ENCODE results near the gene ELMO3. TPM values are rescaled to one million over a fixed set of nuclear protein-coding genes. Genes with fewer than 3 reads are reported as not detected.

The ELMO3 gene
- total RNA-seq, 2 donors from 2014 or later, result 24.1 to 40.5 TPM

DNA sequence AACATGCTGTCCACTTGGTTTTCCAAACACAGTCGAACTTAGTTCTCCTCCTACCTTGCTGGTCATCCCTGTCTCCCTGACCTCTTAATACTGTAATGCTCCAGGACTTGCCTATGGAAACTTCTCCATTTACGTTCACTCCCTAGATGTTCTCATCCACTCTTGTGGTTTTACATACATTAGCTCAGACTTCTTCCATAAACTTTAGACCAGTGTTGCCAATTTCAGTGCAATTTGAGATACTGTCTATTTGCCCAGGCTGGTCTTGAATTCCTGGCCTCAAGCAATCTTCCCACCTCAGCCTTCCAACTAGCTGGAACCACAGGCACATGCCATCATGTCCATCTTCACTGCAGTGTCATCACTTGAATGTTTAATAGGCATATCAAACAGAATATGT is 16.6 kb upstream of the ELMO3 start:
- no peak for TF ChIP-seq POLR2A (IDR thresholded peaks at IDR 0.05)
- TF ChIP-seq, protein P1, sequence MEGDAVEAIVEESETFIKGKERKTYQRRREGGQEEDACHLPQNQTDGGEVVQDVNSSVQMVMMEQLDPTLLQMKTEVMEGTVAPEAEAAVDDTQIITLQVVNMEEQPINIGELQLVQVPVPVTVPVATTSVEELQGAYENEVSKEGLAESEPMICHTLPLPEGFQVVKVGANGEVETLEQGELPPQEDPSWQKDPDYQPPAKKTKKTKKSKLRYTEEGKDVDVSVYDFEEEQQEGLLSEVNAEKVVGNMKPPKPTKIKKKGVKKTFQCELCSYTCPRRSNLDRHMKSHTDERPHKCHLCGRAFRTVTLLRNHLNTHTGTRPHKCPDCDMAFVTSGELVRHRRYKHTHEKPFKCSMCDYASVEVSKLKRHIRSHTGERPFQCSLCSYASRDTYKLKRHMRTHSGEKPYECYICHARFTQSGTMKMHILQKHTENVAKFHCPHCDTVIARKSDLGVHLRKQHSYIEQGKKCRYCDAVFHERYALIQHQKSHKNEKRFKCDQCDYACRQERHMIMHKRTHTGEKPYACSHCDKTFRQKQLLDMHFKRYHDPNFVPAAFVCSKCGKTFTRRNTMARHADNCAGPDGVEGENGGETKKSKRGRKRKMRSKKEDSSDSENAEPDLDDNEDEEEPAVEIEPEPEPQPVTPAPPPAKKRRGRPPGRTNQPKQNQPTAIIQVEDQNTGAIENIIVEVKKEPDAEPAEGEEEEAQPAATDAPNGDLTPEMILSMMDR (IDR thresholded peaks at IDR 0.05), result no peak
- intact Hi-C loops (cut with DNase I), result loop anchor here (10.0 kb wide), 1 partner anchor 207 kb away; no protein-coding TSS in a partner anchor
- Histone ChIP-seq H3K27ac (no peak overlapping the region), H3K4me1 (peaks cover 44% of the 10 kb centered on the region), H3K27me3 (no peaks in the 10 kb centered on the region), H3K4me3 (no peak overlapping the region), H3K9me3 (no peaks in the 10 kb centered on the region), H3K36me3 (replicated peaks in 1 of 2; ENCODE audit: insufficient read depth in 1 of 2, low read depth in 2 of 2) (no peaks in the 10 kb centered on the region)
- 76 to 85% methylated on average over 2 of the region's 2 CpGs for WGBS, 2 donors
- no peak for ATAC-seq
- DNase-seq, result no peak

DNA sequence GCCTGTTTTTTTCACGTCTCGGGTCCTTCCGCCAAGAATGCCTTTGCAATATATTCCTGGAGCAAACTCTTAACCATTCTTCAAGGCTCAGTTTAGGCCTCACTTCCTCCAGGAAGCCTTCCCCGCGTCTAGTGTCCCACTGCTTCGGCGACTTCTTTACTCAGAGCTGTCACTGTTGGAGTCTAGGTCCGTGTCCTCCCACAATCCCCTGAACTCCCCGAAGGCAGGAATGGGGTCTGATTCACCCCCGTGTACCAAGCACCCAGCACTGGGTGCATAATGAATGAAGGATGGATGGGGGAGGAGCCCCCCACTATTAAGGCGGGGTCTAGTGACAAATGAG is 15.7 kb upstream of the ELMO3 start:
- no peak for TF ChIP-seq POLR2A (IDR thresholded peaks at IDR 0.05)
- TF ChIP-seq, protein P1 (IDR thresholded peaks at IDR 0.05), result no peak
- 6 to 8% methylated on average over 11 of the region's 11 CpGs for WGBS, 2 donors
- H3K27ac ChIP-seq, result peak overlapping the region in 3 of 4 donors; percentile 95 to 96 (median 96)
- no peak overlapping the region for H3K4me3 ChIP-seq
- no peaks in the 10 kb centered on the region for H3K9me3 ChIP-seq
- no peaks in the 10 kb centered on the region for H3K27me3 ChIP-seq
- no peaks in the 10 kb centered on the region for H3K36me3 ChIP-seq (replicated peaks in 1 of 2; ENCODE audit: insufficient read depth in 1 of 2, low read depth in 2 of 2)
- DNase-seq (no peak), ATAC-seq (no peak)
- intact Hi-C loops (cut with DNase I), result loop anchor here (10.0 kb wide), 1 partner anchor 208 kb away; no protein-coding TSS in a partner anchor
- H3K4me1 ChIP-seq, result peaks cover 36% of the 10 kb centered on the region

DNA sequence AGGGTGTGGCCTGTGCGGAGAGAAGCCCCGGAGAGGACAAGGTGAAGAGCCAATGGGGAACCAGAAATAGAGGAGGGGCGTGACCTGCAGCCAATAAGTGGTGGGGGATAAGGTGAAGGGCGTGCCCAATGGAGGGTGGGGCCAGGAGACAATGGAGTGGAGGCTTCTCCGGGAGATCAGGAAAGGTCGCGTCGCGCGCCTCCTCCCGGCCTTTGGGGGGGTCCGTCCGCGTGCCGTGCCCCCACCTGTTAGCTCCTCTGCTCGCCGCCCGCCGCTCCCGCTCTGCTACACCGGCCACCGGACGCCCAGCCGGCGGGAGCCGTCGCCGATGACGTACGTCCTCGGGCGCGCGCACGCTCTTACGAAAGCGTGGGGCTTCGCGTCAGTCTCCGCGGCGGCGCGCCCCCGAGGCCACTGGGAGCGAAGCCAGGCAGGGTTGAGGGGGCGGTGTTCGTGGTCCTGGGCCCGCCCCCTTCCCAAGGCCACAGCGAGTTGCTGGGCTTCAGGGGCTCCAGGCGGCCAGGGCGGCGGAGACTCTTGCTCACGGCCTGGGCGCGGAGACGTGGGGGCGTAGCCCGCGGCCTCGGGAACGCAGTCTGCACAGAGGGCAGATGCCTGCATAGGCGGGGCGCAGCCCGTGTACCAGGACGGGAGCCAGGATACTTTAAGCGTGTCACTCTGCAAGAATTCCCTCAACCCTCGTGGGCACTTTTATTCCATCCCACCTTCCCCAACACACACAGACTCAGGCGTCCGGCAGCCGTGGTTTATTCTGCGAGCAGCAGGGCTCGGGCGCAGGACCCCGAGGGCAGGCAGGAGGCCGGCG is 15.1 kb upstream of the ELMO3 start, which contains the start of gene MATCAP1:
MATCAP1 (minus strand) TSS at position 337 of the 826 bp plus-strand sequence. CDS start 3,353 bp downstream, outside the sequence.
- peak within 1 kb of the TSS; percentile 49 to 68 for H3K4me3 ChIP-seq
- DNase-seq, result peak; percentile 92 to 98 (median 96)
- peaks cover 30% of the 10 kb centered on the region for H3K4me1 ChIP-seq
- H3K27me3 ChIP-seq, result no peaks in the 10 kb centered on the region
- H3K36me3 ChIP-seq (replicated peaks in 1 of 2; ENCODE audit: insufficient read depth in 1 of 2, low read depth in 2 of 2), result no peaks in the 10 kb centered on the region
- peak within 1 kb of the TSS; percentile 92 to 96 (median 96) for H3K27ac ChIP-seq
- TF ChIP-seq, protein P1 (IDR thresholded peaks at IDR 0.05), result peak in 2 of 7 experiments; percentile 1 to 13
- peak; percentile 44 to 71 (median 71) for TF ChIP-seq POLR2A (IDR thresholded peaks at IDR 0.05)
- H3K9me3 ChIP-seq, result no peaks in the 10 kb centered on the region
- WGBS, 2 donors, result 0% methylated on average over 4 to 69 of the region's 77 CpGs
- intact Hi-C loops (cut with DNase I), result loop anchor here (10.0 kb wide), 1 partner anchor 209 kb away; no protein-coding TSS in a partner anchor
- ATAC-seq, result peak; percentile 93

DNA sequence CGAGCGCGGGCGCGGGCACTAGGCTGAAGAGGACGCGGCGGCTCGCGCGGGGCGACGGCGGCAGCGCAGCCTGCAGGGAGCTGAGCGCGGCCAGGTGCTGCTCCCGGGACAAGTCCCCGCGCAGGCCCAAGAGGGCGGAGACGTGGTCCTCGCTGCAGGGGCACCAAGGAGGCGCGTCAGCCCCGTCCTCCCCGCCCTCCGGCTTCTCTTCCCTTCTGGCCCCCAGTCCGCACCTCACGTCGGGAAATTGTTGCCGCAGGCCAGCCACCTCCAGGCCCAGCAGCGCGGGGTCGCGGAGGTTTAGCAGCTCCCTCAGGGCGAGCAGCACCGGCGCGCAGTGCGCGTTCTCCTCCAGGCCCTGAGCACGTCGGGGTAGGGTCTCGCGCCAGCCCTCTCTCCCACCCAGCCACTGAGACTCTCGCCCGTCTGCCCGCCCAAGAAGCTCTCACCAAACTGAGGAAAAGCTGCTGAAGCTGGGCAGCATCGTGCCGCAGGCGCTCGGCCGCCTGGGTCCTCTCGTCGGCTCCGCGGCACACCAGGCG is 14.4 kb upstream of the ELMO3 start:
- Histone ChIP-seq H3K4me3 (peak overlapping the region; percentile 49 to 68), H3K9me3 (no peaks in the 10 kb centered on the region), H3K4me1 (peaks cover 27% of the 10 kb centered on the region), H3K27me3 (no peaks in the 10 kb centered on the region), H3K36me3 (replicated peaks in 1 of 2; ENCODE audit: insufficient read depth in 1 of 2, low read depth in 2 of 2) (no peaks in the 10 kb centered on the region), H3K27ac (peak overlapping the region; percentile 92 to 96 (median 96))
- intact Hi-C loops (cut with DNase I), result loop anchor here (10.0 kb wide), 1 partner anchor 210 kb away; no protein-coding TSS in a partner anchor
- WGBS, 2 donors, result 7% methylated on average over 55 of the region's 59 CpGs; no CpG with 5 or more reads in 1 of the 2 donors
- peak; percentile 4 for ATAC-seq
- TF ChIP-seq POLR2A (IDR thresholded peaks at IDR 0.05), result no peak
- TF ChIP-seq, protein P1 (IDR thresholded peaks at IDR 0.05), result no peak
- DNase-seq, result no peak
